Activated naive CD8-positive, alpha-beta T cell treated with anti-CD3 and anti-CD28 coated beads, Interleukin-2, amount 50 U/mL, for 24 hours (primary cell): Measurements from ENCODE around the gene CSRP1.
"Not testable (repeated sequence)": the region's sequence is repeated elsewhere in the genome, so short reads cannot be mapped to it uniquely, and the experiment has no call there.

Source experiments
- ATAC-seq: fragments of 150-1000 bp; cut with Tn5 transposase; one replicate; pipeline ENCODE4 v1.10.0; 2021
- DNase-seq: peaks from one replicate; pipeline ENCODE4 v3.0.0; 2021
- H3K27ac Mint-ChIP-seq: one replicate; pipeline ENCODE4 v1.8.0; 2021; ENCODE audit warnings: mild to moderate bottlenecking, mixed read lengths
- H3K27me3 Mint-ChIP-seq: one replicate; pipeline ENCODE4 v1.8.0; 2021; ENCODE audit warnings: mixed read lengths
- H3K36me3 Mint-ChIP-seq: one replicate; pipeline ENCODE4 v1.8.0; 2021; ENCODE audit warnings: low read depth, mixed read lengths
- H3K4me1 Mint-ChIP-seq: one replicate; pipeline ENCODE4 v1.8.0; 2021; ENCODE audit warnings: mixed read lengths
- H3K4me3 Mint-ChIP-seq: one replicate; pipeline ENCODE4 v1.8.0; 2021; ENCODE audit warnings: mild to moderate bottlenecking, moderate library complexity, mixed read lengths
- H3K9me3 Mint-ChIP-seq: one replicate; pipeline ENCODE4 v1.8.0; 2021; ENCODE audit warnings: mixed read lengths

CSRP1 gene

GRCh38 chr1:201486187-201486586, 20.7 kb downstream of the CSRP1 start:
- H3K36me3 Mint-ChIP-seq: peaks cover 5% of the 10 kb centered on the region
- no peak overlapping the region for H3K4me3 Mint-ChIP-seq
- peaks cover 10% of the 10 kb centered on the region for H3K4me1 Mint-ChIP-seq
- peaks cover 8% of the 10 kb centered on the region for H3K27me3 Mint-ChIP-seq
- H3K27ac Mint-ChIP-seq: no peak overlapping the region
- DNase-seq: no peak
- no peaks in the 10 kb centered on the region for H3K9me3 Mint-ChIP-seq
- ATAC-seq: no peak

GRCh38 chr1:201485184-201485774, 21.6 kb downstream of the CSRP1 start:
- no peak for ATAC-seq
- Mint-ChIP-seq H3K9me3 (no peaks in the 10 kb centered on the region), H3K27me3 (peaks cover 13% of the 10 kb centered on the region), H3K4me1 (peaks cover 15% of the 10 kb centered on the region), H3K36me3 (peaks cover 3% of the 10 kb centered on the region), H3K4me3 (no peak overlapping the region), H3K27ac (no peak overlapping the region)
- DNase-seq: no peak

- ATAC-seq: no peak
- Mint-ChIP-seq H3K9me3 (no peaks in the 10 kb centered on the region), H3K36me3 (no peaks in the 10 kb centered on the region), H3K4me1 (peaks cover 15% of the 10 kb centered on the region), H3K4me3 (no peak overlapping the region), H3K27ac (no peak overlapping the region), H3K27me3 (peaks cover 22% of the 10 kb centered on the region)
- DNase-seq: no peak
These were observed 23.5 kb downstream of the CSRP1 start for GRCh38 chr1:201483373-201483949.

DNA sequence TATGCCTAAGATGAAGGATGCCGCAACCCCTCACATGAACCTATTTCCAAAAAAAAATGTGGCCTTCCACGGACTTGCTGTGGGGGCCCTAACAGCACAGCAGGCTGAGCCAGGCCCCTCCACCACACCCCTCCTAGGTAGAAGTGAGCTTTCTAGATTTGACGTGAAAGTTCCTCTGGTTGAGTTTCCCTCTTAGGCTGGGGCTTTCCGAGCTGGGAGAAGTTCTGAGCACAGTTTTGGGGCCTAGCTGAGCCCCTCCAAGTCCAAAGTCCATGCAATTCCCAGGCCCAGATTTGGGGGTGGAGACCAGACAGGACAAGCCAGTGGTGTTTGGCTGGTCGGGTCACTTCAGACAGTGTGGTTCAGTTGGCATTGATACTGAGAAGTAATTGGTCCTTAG, 24.2 kb downstream of the CSRP1 start:
- Mint-ChIP-seq H3K36me3 (no peaks in the 10 kb centered on the region), H3K27ac (no peak overlapping the region), H3K27me3 (peaks cover 22% of the 10 kb centered on the region), H3K4me1 (peaks cover 15% of the 10 kb centered on the region), H3K9me3 (no peaks in the 10 kb centered on the region), H3K4me3 (no peak overlapping the region)
- ATAC-seq (no peak), DNase-seq (no peak)

DNA sequence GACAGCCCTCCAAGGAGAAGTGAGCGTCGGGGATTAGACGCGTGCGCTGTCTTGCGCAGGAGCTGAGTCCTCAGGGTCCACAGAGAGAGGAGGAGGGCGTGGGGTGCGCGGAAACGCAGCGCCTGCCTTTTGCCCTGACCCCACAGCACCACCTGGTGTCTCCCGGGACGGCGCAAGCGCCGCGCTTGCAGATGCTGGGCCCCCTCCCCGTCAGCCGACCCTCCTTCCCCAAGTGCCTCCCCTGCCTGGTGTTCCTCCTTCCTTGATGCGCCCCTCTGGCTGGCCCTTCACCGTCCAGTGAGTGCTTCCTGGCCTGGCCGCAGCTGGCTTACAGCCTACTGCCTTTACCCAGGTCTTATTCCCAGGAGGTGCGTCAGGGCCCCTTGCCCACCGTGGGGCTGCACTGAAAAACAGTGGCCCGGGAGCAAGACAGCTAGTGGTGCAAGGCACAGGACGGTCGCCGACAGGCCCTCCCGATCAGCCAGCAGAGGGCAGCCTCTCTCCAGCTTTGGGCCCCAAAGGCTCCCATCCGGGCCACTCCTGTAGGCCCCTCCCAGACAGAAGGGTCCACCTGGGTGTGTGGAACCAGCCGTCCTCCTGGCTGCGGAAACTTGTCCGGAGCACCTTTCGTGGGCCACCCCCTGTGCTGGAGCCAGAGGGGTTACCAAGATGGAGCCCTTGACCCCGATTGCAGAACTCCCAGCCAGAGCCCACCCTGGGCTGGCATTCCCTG, 25.0 kb downstream of the CSRP1 start:
- H3K27me3 Mint-ChIP-seq: peaks cover 26% of the 10 kb centered on the region
- DNase-seq (peak; percentile 84), ATAC-seq (peak; percentile 90)
- H3K36me3 Mint-ChIP-seq: no peaks in the 10 kb centered on the region
- H3K4me1 Mint-ChIP-seq: peaks cover 15% of the 10 kb centered on the region
- no peak overlapping the region for H3K27ac Mint-ChIP-seq
- peak overlapping the region; percentile 68 for H3K4me3 Mint-ChIP-seq
- no peaks in the 10 kb centered on the region for H3K9me3 Mint-ChIP-seq

DNA sequence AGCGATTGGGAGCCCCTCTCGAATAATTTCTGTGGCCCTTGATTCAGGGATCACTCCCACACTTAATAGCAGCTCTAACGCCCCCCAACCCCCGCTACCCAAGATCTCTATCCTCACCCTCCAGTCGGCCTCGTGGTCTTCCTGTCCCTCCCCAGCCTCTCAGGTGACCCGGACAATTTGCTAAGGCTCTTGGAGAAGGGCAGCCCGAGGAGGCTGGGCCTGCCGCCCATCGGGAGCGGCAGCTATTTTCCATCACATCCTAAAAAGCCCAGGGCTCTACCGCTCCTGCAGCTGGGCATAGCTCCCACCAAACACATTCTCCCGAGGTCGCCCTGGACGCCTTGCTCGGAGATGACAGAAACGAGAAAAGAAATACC, 25.9 kb downstream of the CSRP1 start:
- H3K27me3 Mint-ChIP-seq: peaks cover 28% of the 10 kb centered on the region
- peaks cover 15% of the 10 kb centered on the region for H3K4me1 Mint-ChIP-seq
- peak overlapping the region; percentile 68 for H3K4me3 Mint-ChIP-seq
- ATAC-seq (no peak), DNase-seq (no peak)
- H3K9me3 Mint-ChIP-seq: no peaks in the 10 kb centered on the region
- no peaks in the 10 kb centered on the region for H3K36me3 Mint-ChIP-seq
- no peak overlapping the region for H3K27ac Mint-ChIP-seq

DNA sequence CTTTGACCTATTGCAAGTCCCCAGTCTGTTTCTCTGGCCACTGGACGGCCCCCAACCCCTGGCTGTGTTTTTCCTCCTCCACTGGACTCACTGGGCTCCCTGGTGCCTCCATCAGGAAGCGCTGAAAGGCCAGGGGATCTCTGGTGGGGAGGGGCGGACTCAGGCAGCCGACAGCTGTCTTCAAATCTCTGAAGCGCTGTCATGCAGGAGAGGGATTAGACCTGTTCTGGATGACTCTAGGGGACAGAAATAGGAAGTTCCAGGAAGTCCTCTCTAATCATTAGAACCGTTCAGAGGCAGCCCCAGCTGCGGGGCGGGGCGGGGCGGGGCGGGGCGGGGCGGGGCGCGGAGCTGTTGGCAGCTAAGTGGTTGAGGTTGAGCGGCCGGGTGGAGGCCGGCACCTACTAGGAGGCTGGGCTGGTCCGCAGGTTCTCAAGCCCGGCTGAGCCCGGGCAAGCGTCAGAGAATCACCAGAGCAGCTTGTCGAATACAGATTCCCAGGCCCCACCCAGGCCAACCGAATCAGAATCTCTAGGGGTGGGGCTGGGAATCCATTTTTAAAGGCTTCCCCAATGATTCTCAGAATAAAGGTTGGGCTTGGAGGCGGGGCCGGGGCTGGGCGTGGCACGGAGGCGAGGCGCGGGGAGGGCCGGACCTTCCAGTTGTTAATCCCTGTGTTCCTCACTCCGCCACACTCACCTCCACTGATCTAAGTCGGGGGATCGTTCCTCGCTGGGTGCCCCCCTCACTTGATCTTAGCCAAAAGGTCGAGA, 26.5 kb downstream of the CSRP1 start:
- H3K27ac Mint-ChIP-seq: no peak overlapping the region

DNA sequence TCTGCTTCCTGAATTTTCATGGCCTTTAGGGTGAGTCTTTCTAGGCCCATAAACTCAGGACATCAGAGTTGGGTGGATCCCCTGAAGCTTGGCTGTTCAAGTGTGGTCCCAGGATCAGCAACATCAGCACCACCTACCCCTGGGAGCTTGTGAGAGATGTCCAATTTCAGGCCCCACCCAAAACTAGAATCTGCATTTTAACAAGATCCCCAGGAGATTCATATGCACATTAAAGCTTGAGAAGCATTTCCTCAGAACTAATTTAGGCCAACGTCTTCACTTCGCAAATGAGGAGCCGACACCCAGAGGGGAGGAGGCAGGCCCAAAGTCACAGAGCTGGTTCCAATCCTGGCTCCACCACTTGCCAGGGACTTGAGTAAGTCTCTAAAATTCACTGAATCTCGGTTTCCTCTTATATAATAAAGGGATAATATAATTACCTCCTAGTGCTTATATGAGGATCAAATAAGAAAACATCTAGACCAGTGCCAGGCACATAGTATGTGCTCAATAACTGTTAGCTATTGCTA, 27.7 kb downstream of the CSRP1 start:
- Mint-ChIP-seq H3K27me3 (peaks cover 28% of the 10 kb centered on the region), H3K27ac (no peak overlapping the region)
- ATAC-seq: no peak

More for the DNA sequence above, 26.5 kb downstream of the CSRP1 start:
- Mint-ChIP-seq H3K4me1 (peaks cover 15% of the 10 kb centered on the region), H3K4me3 (peak overlapping the region; percentile 68), H3K9me3 (no peaks in the 10 kb centered on the region), H3K36me3 (no peaks in the 10 kb centered on the region), H3K27me3 (peaks cover 28% of the 10 kb centered on the region)
- ATAC-seq (peak; percentile 34), DNase-seq (peak; percentile 70)

DNA sequence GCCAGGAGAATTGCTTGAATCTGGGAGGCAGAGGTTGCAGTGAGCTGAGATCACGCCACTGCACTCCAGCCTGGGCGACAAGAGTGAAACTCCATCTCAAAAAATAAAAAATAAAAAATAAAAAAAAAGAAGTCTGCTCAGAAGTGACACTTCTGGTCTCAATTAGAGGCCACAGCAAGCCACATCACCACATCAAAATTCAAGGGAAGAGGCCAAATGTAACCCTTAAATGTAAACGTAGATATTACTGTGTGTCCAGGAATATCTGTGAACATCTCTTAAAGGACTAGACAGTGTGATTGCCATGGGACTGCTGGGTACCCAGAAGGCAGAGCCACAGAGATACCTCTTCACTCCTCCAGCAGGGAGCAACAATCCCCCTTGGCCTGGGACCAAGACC, 28.3 kb downstream of the CSRP1 start:
- not testable (repeated sequence) for H3K27ac Mint-ChIP-seq
- H3K4me1 Mint-ChIP-seq: peaks cover 15% of the 10 kb centered on the region

More for the DNA sequence above, 27.7 kb downstream of the CSRP1 start:
- no peak for DNase-seq
- Mint-ChIP-seq H3K9me3 (no peaks in the 10 kb centered on the region), H3K36me3 (no peaks in the 10 kb centered on the region), H3K4me3 (no peak overlapping the region), H3K4me1 (peaks cover 15% of the 10 kb centered on the region)

GRCh38 chr1:201476670-201477344, 30.1 kb downstream of the CSRP1 start:
- Mint-ChIP-seq H3K4me3 (no peak overlapping the region), H3K9me3 (no peaks in the 10 kb centered on the region), H3K27ac (no peak overlapping the region), H3K27me3 (peaks cover 34% of the 10 kb centered on the region), H3K4me1 (peaks cover 9% of the 10 kb centered on the region), H3K36me3 (no peaks in the 10 kb centered on the region)
- DNase-seq (no peak), ATAC-seq (no peak)

More for the DNA sequence above, 28.3 kb downstream of the CSRP1 start:
- peaks cover 28% of the 10 kb centered on the region for H3K27me3 Mint-ChIP-seq
- DNase-seq, ATAC-seq, H3K36me3 Mint-ChIP-seq, H3K9me3 Mint-ChIP-seq, H3K4me3 Mint-ChIP-seq: not testable (repeated sequence)

- H3K27ac Mint-ChIP-seq: no peak overlapping the region
- no peaks in the 10 kb centered on the region for H3K9me3 Mint-ChIP-seq
- H3K4me3 Mint-ChIP-seq: no peak overlapping the region
- peaks cover 4% of the 10 kb centered on the region for H3K4me1 Mint-ChIP-seq
- DNase-seq (no peak), ATAC-seq (no peak)
- H3K27me3 Mint-ChIP-seq: peaks cover 31% of the 10 kb centered on the region
- no peaks in the 10 kb centered on the region for H3K36me3 Mint-ChIP-seq
These were observed 30.8 kb downstream of the CSRP1 start for GRCh38 chr1:201475915-201476669.

GRCh38 chr1:201475130-201475529, 31.8 kb downstream of the CSRP1 start:
- no peaks in the 10 kb centered on the region for H3K4me1 Mint-ChIP-seq
- no peaks in the 10 kb centered on the region for H3K9me3 Mint-ChIP-seq
- H3K27ac Mint-ChIP-seq: no peak overlapping the region
- peaks cover 34% of the 10 kb centered on the region for H3K27me3 Mint-ChIP-seq
- DNase-seq: no peak
- ATAC-seq: no peak
- no peak overlapping the region for H3K4me3 Mint-ChIP-seq
- H3K36me3 Mint-ChIP-seq: no peaks in the 10 kb centered on the region

GRCh38 chr1:201473296-201473695, 33.6 kb downstream of the CSRP1 start:
- no peak overlapping the region for H3K27ac Mint-ChIP-seq
- no peak for ATAC-seq
- no peaks in the 10 kb centered on the region for H3K9me3 Mint-ChIP-seq
- DNase-seq: no peak
- peaks cover 3% of the 10 kb centered on the region for H3K4me1 Mint-ChIP-seq
- no peak overlapping the region for H3K4me3 Mint-ChIP-seq
- no peaks in the 10 kb centered on the region for H3K36me3 Mint-ChIP-seq
- peaks cover 40% of the 10 kb centered on the region for H3K27me3 Mint-ChIP-seq
